ENCODE results near the gene PDSS2. TPM values are rescaled to one million over a fixed set of nuclear protein-coding genes. Genes with fewer than 3 reads are reported as not detected.
"Not testable (repeated sequence)": the region's sequence is repeated elsewhere in the genome, so short reads cannot be mapped to it uniquely, and the experiment has no call there.

PDSS2 gene
- polyA plus RNA-seq, 4 donors, result 16.1 to 20.4 (median 18.7) TPM

DNA sequence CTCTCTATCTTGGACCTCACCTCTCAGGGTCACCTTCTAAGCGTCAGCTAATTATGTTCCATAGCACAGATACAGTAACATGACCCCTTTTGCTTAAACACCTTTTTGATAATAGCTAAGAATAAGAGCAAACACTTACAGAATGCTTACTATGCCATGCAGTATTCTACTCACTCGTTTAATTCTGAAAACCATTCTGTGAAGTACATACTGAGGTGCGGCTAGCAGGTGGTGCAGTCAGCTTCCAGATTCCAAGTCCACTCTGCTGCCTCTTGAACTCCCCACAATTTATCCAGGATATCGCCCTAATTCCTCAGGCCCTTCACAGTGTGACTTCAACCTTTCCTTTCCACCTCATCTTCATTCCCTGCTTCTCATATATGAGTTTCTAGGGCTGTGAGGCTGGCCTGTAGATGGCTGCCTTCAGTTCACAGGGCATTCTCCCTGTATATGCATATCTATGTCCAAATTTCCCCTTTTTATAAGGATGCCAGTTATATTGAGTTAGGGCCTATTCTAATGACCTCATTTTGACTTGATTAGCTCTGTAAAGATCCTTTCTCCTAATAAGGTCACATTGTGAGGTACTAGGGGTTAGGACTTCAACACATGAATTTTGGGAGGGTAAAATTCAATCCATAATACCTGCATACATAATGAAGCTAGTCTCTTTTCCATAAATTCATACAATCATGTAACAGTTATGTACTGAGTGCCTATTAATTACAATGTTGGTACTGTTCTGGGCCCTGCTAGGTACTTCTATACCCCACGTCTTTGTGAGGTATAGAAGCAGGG lies 130.1 kb downstream of the PDSS2 start:
- no peak for DNase-seq (ENCODE audit: low read depth in 4 of 4, low spot score in 3 of 4)

DNA sequence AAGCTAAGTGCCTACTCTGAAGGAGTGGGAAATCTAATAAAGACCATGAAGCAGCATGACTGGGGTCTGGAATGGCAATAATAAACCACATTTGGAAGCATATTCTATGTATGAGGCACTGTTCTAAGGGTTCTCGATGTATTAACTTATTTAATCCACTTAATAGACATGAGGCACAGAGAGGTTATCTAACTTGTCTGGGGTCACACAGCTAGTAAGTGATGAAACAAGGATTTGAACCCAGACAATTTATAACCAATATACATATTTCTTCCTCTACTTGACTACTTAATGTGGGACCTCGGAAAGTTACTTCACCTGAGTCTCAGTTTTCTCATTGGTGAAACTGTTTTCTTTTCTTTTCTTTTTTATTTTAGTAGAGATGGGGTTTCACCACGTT lies 131.3 kb downstream of the PDSS2 start:
- no peak for DNase-seq (ENCODE audit: low read depth in 4 of 4, low spot score in 3 of 4)

DNA sequence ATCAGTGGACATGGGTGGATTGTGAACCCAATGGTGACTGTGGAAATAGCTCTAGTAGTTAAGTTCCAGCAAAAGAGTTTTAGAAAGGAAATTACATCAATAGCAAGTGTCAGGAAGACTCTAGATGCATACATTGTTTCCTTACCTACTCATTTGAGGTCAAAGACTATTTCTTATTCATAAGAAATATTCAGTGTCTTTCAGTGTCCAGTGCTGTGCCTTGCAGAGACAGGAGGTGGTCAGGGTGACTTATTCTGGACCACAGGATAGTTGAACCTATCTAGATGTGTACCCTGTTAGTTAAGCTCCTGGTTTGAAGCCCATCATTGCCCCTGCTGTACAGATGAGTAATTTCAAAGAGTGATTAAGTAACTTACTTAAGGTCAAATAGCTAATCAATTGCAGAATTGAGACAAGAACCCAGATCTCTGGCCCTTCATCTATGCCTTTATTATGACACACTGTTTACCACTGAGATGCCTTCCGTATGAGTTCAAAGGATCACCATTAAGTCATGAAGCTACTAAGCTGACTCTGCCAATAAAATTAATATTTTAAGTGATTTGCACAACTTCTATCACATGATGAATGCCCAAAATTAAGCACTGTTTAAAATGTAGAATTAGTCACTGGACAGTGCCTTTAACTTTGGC lies 136.1 kb downstream of the PDSS2 start:
- no peak for DNase-seq (ENCODE audit: low read depth in 4 of 4, low spot score in 3 of 4)

DNA sequence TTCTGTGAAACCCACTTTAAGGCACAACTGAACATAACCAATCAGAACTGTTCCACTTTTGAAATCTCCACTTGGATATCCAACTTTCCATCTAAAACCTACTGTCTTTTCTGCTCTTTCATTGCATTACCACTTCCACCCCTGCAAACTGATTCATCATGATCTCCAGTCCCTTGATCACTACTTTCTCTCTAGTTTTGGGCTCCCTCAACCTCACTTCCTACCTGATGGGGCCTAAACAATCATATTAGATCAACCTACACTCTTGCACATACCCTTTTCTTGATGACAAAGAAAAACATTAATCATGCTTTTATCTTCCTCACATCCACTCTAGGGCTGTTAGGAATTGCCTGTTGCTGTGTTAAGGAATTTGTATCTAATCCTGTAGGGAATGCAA lies 137.6 kb downstream of the PDSS2 start:
- DNase-seq (ENCODE audit: low read depth in 4 of 4, low spot score in 3 of 4), result no peak

DNA sequence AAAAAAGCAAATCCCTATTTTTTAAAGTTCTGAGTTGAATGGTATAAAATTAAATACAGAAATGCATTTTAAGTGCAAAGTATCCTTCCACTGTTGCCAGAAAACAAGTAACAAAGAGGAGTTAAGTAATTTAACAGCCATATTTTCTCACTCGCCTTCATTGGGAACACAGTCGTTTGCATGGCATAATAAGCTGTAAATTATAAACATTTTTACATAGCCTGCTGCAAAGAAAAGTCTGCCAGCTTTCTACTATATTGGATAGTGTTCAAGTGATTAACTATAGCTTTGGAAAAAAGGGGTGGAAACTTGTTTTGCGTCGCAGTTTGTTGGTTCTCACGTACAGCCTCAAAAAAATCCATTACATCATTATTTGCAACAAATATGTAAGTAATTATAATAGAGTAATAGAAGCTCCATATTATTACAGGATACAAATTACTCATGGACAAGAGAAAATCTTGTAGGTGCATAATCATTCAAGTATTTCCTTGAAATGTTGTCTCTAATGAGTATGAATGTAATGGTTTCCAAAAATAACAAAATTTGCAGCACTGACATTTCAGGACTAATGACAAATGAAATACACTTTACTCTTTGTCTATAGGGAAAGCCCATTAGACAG lies 139.3 kb downstream of the PDSS2 start:
- DNase-seq (ENCODE audit: low read depth in 4 of 4, low spot score in 3 of 4), result no peak

DNA sequence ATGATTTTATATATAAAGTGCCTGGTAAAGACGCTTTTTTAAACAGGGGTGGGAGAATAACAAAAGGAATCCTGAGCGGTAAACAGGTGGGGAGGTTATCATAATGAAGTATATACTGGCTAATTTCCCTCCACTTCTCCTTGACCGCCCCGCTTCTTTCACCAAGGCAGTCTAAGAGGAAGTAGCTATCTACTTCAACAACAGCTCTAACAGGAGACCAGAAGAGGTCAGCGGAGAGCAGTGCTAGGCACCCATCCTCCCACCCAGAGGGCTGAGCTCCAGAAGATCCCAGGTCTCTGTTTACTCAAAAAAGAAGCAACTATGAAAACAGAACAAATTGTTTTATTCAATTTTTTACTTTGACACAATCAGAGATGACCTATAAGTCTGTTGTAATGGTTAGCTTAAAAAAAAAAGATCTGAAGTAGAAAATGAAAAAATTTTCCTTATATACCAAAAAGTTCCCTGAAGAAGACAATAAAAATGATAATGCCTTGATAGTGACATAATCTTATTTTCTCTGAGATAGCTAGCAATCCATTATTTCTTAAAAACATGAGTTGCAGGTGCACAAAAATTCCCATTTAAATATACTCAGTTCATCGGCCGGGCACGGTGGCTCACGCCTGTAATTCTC lies 141.1 kb downstream of the PDSS2 start:
- peak; percentile 23 to 36 (median 30) for DNase-seq (ENCODE audit: low read depth in 4 of 4, low spot score in 3 of 4)

DNA sequence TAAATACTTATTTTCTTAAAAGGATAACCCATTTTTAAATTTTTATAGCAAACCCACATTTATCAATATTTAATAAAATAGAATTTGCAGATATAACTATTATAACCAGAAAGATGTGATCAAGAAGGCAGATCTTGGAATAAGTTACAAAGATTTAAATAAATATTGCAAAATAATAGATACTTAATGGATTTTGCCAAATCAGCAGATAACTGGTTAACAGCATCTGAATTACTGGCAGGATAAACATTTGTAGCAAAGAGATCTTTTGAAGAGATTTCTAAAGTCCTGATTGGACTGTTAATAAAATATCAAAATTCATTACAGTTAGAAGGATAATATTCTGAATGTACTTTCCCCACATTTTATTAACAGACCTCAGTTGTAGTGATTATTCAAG lies 144.2 kb downstream of the PDSS2 start:
- DNase-seq (ENCODE audit: low read depth in 4 of 4, low spot score in 3 of 4), result no peak

DNA sequence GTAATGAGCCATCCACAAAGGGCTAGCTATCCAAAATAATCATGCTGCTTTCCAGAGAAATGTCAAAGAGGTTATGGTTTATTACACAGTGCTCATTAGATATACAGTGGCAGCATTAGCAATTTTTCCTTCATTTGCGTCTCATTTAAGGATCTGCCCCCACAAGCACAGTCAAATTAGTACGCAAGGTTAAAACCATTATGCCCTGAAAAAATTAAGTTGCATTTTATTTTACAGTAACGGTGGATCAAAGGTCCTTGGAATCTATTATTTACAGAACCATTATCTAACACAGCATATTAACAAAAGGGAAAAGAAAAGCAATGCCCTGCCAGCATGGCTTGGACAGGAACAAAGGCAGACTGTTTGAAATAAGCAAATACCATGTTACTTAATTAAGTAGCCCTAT lies 144.8 kb downstream of the PDSS2 start:
- DNase-seq (ENCODE audit: low read depth in 4 of 4, low spot score in 3 of 4), result no peak

DNA sequence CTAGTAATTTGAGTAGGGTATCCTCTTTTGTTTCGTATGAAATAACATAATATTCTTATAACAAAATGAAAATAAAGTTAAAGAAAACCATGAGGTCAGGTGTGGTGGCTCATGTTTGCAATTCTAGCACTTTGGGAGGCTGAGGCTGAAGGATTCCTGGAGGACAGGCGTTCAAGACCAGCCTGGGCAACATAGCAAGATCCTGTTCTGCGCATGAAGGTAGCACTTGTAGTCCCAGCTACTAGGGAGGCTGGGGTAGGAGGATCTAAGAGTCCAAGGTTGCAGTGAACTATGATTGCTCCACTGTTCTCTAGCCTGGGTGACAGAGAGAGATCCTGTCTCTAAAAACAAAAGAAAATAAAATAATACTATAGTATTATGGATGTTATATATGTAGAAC lies 145.6 kb downstream of the PDSS2 start:
- no peak for DNase-seq (ENCODE audit: low read depth in 4 of 4, low spot score in 3 of 4)

DNA sequence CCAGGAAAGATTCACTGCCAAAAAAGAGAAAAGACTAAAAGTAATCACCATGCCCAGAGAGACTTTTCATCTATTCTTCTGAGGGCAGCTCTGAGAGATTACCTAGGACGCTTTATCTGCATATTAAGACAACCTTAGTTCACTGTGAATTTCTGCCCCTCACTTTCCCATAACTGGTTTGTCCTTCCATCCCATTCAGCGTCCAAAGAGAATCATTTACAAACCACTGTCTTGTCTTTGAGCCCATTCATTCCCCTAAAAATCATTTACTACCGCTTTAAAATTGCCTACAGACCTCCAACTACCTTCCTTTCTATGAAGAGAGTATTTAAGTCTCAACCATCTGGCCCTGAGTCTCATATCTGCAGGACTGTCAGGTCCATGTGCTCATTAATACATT lies 149.0 kb downstream of the PDSS2 start:
- DNase-seq (ENCODE audit: low read depth in 4 of 4, low spot score in 3 of 4), result no peak

DNA sequence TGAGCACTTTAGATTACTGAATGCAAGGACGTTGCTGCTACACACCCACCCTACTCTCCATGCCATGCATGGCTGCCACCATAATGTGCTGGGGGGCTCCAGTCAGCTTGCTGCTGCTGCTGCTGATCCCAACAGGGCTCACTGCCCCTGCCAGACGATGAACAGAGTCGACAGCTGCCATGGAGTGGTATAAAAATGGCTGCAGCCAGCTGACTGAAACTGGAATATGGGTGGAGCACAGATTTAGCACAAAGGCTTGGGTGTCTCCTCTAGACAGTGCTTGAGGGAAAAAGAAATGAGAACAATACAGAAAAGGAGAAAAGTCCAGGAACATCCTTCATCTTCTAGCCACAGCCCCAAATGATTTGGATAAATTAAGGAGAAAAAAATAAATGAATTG lies 150.7 kb downstream of the PDSS2 start:
- DNase-seq (ENCODE audit: low read depth in 4 of 4, low spot score in 3 of 4), result no peak

DNA sequence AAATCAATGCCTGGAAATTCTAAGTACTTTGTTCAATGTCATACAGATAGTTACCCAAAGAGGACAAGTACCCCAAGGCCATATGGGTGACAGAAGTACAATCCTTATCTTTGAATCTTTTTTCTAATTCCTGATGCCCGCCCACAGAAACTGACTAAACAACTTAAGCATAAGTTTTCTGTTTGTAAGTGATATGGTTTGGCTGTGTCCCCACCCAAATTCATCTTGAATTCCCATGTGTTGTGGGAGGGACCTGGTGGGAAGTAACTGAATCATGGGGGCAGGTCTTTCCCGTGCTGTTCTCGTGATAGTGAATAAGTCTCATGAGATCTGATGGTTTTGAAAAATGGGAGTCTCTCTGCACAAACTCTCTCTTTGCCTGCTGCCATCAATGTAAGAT lies 153.4 kb downstream of the PDSS2 start:
- not testable (repeated sequence) for DNase-seq (ENCODE audit: low read depth in 4 of 4, low spot score in 3 of 4)

DNA sequence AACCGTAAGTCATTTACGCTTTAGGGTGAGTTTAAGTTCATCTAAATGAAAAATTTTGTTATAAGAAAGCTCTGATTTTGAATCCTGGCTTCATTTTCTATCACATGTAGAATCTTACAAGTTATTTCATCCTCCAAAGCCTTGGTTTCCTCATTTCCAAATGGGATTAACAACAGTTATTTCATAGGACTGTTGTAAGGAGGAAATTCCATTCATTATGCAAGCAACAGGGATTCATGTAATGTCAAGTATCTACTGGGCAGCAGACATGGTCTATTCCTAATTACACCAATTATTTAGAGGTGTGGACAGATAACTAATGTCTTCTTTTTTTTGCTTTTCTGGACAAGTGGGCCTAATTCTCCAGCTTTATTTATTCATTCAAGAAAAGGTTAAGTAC lies 154.0 kb downstream of the PDSS2 start:
- no peak for DNase-seq (ENCODE audit: low read depth in 4 of 4, low spot score in 3 of 4)

DNA sequence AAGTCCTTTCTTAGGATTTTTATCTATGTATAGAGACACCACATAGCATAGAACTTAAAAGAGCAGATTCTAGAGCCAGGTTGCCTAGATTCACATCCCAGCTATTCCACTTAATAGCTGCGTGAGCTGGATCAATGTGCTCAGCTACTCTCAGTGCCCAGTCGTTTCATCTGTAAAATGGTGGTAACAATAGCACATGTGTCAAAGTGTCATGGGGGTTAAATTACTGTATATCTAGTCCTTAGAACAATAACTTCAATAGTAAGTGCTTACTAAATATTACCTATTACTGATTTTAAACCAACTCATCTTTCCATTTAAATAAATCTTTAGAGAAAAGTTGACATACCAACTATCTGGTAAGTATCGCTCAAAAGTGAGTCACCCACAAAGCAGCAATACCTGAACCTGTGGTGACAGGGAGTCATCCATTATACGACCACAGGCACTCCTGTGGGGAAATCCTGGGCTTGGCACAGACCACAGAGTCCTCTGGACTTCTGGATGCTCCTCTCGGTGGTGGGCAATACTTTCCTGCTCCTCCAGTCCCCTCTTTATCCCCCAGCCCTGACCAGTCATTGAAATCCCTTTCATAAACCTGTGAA lies 154.8 kb downstream of the PDSS2 start:
- DNase-seq (ENCODE audit: low read depth in 4 of 4, low spot score in 3 of 4), result no peak

DNA sequence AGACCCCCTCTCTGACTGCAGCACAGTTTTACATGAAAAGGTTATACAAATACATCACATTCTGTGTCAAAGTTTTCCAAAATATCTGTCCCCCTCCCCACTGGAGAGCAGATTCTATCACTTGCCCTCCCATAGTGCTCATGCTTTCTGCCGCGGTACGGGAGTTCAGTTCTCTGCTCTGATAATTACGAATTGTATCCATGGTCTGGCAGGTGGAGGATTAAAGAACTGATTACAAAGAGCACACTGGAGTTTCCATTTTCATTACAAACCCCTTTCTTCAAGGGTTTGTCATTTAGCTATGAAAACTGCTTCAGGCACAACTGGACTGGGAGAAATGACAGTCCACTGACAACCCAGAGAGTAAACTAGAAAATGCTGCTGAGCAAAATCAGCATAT lies 166.0 kb downstream of the PDSS2 start:
- no peak for DNase-seq (ENCODE audit: low read depth in 4 of 4, low spot score in 3 of 4)

DNA sequence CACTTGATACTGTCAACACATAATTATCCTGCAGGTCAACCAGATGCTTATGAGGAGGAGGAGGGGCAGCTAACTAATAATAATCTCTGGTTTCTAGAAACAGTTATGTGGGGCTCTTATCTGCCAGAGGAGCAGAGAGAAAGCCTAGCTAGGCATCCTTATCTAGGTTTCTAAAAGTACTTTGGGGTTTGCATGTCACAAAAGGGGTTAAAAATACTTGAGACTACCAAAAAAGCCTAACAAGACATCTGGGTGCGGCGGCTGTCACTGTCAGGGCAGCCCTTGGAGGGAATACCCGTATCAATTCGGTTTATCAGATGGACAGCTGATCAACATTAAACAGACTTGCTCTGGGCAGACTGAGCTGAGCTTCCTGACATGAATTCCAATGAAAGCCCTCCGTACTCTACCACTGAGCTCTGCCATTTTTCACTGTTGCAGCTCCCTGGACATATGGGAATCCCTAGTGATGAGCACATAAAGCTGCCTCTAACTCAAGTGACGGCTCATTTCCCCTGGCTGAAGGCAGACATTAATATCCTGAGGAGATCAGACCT lies 166.6 kb downstream of the PDSS2 start:
- peak; percentile 16 to 58 (median 27) for DNase-seq (ENCODE audit: low read depth in 4 of 4, low spot score in 3 of 4)

DNA sequence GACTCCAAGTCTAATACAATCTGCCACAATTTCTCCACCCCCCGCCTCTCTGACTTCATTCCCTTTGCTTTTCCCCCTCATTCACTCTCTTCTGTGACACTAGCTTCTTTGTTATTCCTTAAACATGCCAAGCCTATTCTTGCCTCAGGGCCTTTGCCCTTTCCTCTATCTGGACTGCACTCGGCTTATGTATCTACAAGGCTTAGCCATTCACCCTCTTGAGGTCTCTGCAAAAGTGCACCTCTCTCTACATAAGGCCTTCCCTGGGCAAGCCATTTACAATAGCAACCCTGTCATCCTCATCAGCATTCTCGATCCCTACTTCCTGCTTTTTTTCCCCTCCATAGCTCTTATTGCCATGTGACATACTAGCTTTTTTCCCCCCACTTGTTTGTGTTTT lies 168.9 kb downstream of the PDSS2 start:
- no peak for DNase-seq (ENCODE audit: low read depth in 4 of 4, low spot score in 3 of 4)

DNA sequence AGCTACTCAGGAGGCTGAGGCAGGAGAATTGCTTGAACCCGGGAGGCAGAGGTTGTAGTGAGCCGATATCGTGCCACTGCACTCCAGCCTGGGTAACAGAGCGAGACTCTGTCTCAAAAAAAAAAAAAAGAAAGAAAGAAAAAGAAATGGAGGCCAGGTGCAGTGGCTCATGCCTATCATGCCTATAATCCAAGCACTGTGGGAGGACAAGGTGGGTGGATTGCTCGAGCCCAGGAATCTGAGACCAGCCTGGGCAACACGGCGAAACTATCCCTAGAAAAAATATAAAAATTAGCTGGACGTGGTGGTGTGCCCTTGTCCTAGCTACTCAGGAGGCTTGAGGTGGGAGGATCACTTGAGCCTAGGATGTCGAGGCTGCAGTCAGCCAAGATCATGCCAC lies 170.1 kb downstream of the PDSS2 start:
- DNase-seq (ENCODE audit: low read depth in 4 of 4, low spot score in 3 of 4), result not testable (repeated sequence)

DNA sequence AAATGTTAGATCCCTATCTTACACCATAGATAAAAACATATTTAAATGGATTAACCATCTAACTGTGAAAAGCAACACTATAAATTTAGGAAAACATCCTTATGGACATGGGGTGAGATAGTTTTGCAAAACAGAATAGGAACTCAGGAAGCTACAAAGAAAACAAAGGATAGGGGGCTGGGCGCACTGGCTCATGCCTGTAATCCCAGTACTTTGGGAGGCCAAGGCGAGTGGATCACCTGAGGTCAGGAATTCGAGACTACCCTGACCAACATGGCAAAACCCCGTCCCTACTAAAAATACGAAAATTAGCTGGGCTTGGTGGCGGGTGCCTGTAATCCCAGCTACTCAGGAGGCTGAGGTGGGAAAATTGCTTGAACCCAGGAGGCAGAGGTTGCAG lies 173.7 kb downstream of the PDSS2 start:
- DNase-seq (ENCODE audit: low read depth in 4 of 4, low spot score in 3 of 4), result not testable (repeated sequence)

DNA sequence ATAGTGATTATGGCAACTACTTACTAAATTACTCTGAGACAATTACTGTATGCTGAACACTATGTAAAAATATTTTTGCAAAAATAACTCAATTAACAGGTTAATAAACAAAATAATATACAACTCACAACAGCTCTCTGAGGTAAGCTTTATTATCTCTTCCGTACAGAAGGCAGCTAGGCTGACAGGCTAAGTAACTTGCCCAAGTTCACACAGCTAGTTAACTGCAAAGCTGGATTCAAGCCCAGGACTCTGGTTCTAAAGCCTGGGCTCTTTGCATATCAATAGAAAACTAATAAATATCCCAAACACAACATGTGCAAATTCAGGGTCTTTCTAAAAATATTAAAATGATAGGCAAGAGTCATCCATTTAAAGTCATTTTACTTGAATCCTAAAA lies 174.6 kb downstream of the PDSS2 start:
- DNase-seq (ENCODE audit: low read depth in 4 of 4, low spot score in 3 of 4), result no peak

DNA sequence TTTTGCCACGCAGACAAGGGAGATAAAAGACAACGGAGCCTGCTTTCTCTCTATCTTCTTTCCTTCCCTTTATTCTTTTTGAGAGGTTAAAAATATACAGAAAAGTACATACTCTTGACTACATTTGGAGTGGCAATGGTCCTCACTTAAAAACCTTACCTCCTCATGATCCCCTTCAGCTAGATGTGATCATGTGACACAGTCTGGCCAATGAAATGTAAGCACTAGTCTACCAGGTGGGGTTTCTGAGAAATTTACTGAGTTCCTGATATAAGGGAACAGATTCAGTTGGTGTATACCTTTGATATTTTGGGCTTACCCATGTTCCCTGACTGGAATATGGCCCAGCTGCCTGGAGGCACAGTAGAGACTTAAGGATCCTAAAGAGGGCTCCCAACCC lies 178.6 kb downstream of the PDSS2 start:
- DNase-seq (ENCODE audit: low read depth in 4 of 4, low spot score in 3 of 4), result no peak

Measured in left renal pelvis (tissue), 4 donors.